GM21619 (cell line): ENCODE data around the gene SIPA1L3.

Experiments
- ATAC-seq: cut with Tn5 transposase; IDR thresholded peaks from one replicate; pipeline ENCODE4 v1.9.1; 2021; ENCODE audit not compliant: unreplicated experiment

The SIPA1L3 gene

DNA sequence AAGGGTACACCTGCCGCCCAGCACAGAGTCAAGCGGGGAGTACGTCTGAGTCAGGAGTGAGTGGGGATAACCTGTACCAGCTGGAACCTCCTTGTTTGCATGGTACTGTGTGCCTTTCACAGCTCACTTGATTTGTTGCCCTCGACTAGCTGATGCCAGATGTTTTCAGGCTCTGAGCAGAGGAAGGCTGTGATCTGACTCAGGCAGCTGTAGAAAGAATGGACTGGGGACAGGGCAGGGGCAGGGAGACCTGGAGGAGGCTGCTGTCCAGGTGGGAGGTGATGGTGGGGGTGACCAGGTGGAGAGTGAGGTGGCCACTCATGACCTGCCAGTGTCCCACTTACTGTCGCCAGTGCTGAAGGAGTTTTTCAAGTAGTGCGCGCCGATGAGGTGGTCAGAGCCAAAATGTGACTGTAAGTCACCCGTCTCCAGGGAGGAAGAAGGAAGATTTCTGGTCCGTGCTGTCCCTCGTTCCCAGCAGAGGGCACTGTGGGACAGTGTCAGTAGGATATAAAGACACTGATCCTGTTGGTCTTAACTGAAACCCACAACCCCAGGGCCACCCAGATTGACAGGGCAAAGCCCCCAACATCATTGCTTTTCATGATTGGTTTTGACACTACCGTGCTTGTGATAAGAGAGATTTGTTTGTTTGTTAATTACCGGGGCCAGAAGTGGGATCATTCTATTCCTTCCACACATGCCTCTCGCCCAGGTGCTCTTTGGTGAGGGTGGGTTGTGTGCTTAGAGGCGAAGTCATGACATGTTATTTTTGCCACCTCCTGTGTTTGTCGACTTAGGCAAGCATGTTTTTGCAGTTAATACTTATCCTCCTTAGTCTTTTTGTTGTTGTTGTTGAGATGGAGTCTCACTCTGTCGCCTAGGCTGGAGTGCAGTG is 188.7 kb downstream of the SIPA1L3 start:
- no peak for ATAC-seq

DNA sequence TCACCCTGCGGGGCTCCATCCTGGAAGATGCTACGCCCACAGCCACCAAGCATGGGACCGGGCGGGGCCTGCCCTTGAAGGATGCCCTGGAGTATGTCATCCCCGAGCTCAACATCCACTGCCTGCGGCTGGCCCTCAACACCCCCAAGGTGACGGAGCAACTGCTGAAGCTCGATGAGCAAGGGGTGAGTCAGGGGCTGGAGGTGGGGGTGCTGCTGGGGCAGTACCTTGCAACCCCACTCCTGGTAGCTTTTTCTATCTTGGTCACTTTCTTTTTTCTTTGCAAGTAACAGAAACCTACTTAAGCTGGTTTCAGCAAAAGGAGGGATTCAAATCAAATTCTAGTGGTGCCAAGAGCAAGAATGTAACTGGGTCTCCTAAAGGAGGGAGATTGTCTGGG is 193.0 kb downstream of the SIPA1L3 start:
- ATAC-seq: no peak

GRCh38 chr19:38100589-38100988 is 193.6 kb downstream of the SIPA1L3 start:
- ATAC-seq: no peak

GRCh38 chr19:38101723-38102122 is 194.7 kb downstream of the SIPA1L3 start:
- ATAC-seq: no peak

GRCh38 chr19:38105574-38105973 is 198.6 kb downstream of the SIPA1L3 start:
- no peak for ATAC-seq

- ATAC-seq: no peak
Measured at GRCh38 chr19:38107129-38107528, 200.1 kb downstream of the SIPA1L3 start.

- ATAC-seq: no peak
Measured at GRCh38 chr19:38111898-38112297, 204.9 kb downstream of the SIPA1L3 start.

GRCh38 chr19:38114651-38115050 is 207.6 kb downstream of the SIPA1L3 start:
- no peak for ATAC-seq

GRCh38 chr19:38115271-38115802 is 208.3 kb downstream of the SIPA1L3 start:
- no peak for ATAC-seq

- ATAC-seq: no peak
Measured at GRCh38 chr19:38118176-38118575, 211.2 kb downstream of the SIPA1L3 start.

- no peak for ATAC-seq
Measured at GRCh38 chr19:38120471-38121025, 213.5 kb downstream of the SIPA1L3 start.

GRCh38 chr19:38122402-38123093 is 215.5 kb downstream of the SIPA1L3 start:
- ATAC-seq: no peak

GRCh38 chr19:38125238-38125637 is 218.2 kb downstream of the SIPA1L3 start:
- ATAC-seq: no peak

DNA sequence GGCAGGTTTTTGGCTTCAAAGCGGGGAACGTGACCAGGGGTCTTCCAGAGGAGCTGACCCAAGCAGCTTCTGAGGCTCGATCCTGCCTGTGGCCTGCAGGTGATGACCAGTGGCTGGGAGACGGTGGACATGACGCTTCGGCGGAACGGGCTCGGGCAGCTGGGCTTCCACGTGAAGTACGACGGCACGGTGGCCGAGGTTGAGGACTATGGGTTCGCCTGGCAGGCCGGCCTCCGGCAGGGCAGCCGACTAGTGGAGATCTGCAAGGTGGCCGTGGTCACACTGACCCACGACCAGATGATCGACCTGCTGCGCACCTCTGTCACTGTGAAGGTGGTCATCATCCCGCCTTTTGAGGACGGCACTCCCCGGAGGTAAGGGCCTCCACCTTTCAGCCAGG is 223.4 kb downstream of the SIPA1L3 start:
- no peak for ATAC-seq

DNA sequence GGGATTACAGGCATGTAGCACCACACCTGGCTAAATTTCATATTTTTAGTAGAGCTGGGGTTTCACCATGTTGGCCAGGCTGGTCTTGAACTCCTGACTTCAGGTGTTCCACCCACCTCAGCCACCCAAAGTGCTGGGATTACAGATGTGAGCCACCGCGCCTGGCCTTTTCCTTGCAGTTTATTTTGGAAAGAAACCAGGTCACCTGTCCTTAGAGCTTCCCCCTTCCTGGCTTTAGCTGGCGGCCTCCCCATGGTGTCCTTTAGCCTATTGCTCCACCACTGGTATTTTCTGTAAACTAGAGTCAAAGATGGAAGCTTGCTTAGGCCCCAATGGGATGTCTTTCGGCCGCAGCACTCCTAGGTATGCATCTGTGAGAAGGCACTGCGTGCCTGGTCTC is 225.8 kb downstream of the SIPA1L3 start:
- no peak for ATAC-seq

DNA sequence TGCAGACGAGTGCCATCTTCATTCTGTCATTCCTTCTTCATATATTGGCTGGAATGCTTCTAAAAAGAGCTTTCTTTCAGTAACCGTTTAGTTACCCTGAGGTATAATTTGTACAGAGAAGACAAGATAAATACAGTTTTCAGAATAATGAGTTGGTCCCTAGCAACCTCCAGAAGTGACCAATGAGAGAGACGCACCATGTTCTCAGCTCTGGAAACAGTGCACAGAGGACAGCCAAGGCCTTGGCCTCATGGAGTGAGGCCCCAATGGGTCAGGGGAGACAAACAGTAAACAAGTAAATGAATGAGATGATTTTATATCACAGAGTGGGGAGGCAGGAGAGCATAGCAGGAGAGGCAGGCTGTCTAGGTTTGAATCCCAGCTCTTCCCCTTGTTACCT is 226.3 kb downstream of the SIPA1L3 start:
- no peak for ATAC-seq

- ATAC-seq: no peak
Measured at GRCh38 chr19:38134540-38135149, 227.6 kb downstream of the SIPA1L3 start.

DNA sequence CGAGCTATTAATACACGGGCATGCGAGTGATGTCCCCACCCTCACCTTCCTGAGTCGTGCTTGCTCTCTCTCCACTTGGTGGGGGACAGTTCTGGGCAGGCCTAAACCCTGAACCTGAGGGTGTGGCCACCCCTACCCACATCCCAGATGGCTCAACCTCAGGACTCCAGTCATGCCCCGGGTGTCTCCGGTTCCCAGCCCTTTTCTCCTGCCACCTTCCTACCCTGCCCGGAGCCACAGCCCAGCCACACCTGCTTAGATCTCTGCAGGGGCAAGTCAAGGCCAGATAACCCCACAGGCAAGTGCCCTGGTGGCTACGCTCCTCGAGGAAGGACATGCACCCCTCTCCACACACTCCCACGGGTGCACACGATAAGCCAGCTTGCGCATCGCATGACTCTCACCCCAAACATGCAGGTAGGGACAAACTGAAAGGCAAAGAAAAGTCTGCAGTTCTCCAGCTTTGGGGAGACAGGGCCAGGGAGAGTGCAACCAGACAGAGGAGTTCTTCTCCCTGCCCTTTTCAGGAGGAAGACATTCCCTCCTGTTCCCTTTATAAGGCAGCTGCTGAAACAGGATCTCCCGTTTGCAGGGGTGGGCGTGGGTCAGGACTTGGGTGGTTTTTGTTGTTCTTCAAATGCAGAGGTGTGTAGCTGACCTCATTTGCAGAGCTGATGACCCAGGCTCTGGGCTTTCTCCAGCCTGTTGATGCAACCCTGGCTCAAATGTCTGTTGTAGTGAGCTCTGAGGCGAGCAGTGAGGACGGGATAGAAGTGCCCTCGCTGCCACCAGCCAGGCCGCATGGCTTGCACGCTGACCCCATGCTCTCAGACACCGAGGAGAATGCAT is 228.4 kb downstream of the SIPA1L3 start:
- no peak for ATAC-seq

- ATAC-seq: no peak
Measured at GRCh38 chr19:38139122-38139521, 232.1 kb downstream of the SIPA1L3 start.

- ATAC-seq: no peak
Measured at GRCh38 chr19:38141108-38141507, 234.1 kb downstream of the SIPA1L3 start.
